Measurements from ENCODE around the gene FTO. TPM values are rescaled to one million over a fixed set of nuclear protein-coding genes. Genes with fewer than 3 reads are reported as not detected.

The FTO gene
- total RNA-seq, 1 donor from 2014 or later: 107 TPM

DNA sequence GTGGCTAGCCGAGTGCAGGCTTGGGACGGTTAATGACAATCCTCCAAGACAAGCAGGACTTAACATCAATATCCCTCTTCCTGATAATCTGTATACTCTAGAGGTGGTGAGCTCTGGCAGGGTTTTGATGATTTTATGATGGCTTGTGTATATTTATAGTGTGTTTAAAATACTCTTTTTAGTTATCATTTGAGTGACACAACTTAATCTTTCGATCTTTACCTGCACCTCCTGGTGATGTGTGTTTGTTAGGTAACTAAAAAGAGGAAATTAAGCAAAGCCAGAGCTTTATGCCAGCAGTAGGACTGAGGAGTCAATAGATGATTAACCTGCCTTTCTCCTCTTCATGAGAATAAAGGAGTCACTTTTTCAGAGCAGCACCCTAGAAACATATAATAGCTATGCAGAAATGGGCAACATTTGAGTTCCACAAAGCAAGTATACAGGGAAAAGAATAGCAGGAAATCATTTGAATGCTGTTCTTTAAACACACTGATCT lies 372.1 kb downstream of the FTO start:
- Mint-ChIP-seq H3K36me3 (ENCODE audit: low read depth) (no peaks in the 10 kb centered on the region), H3K4me3 (no peak overlapping the region), H3K9me3 (no peaks in the 10 kb centered on the region), H3K27ac (ENCODE audit: unreplicated experiment) (no peak overlapping the region), H3K27me3 (ENCODE audit: low read depth) (no peaks in the 10 kb centered on the region), H3K4me1 (peaks cover 21% of the 10 kb centered on the region)
- no peak for DNase-seq (ENCODE audit: low read depth, low spot score)
- TF ChIP-seq, protein P1, sequence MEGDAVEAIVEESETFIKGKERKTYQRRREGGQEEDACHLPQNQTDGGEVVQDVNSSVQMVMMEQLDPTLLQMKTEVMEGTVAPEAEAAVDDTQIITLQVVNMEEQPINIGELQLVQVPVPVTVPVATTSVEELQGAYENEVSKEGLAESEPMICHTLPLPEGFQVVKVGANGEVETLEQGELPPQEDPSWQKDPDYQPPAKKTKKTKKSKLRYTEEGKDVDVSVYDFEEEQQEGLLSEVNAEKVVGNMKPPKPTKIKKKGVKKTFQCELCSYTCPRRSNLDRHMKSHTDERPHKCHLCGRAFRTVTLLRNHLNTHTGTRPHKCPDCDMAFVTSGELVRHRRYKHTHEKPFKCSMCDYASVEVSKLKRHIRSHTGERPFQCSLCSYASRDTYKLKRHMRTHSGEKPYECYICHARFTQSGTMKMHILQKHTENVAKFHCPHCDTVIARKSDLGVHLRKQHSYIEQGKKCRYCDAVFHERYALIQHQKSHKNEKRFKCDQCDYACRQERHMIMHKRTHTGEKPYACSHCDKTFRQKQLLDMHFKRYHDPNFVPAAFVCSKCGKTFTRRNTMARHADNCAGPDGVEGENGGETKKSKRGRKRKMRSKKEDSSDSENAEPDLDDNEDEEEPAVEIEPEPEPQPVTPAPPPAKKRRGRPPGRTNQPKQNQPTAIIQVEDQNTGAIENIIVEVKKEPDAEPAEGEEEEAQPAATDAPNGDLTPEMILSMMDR (conservative IDR thresholded peaks at IDR 0.05): no peak

- H3K27me3 Mint-ChIP-seq (ENCODE audit: low read depth): no peaks in the 10 kb centered on the region
- TF ChIP-seq, protein P1 (conservative IDR thresholded peaks at IDR 0.05): no peak
- no peaks in the 10 kb centered on the region for H3K9me3 Mint-ChIP-seq
- peak overlapping the region; percentile 59 for H3K27ac Mint-ChIP-seq (ENCODE audit: unreplicated experiment)
- H3K4me1 Mint-ChIP-seq: peaks cover 9% of the 10 kb centered on the region
- H3K36me3 Mint-ChIP-seq (ENCODE audit: low read depth): no peaks in the 10 kb centered on the region
- no peak overlapping the region for H3K4me3 Mint-ChIP-seq
- no peak for DNase-seq (ENCODE audit: low read depth, low spot score)
These were observed 373.3 kb downstream of the FTO start for GRCh38 chr16:54077050-54077821.

- Mint-ChIP-seq H3K36me3 (ENCODE audit: low read depth) (peaks cover 2% of the 10 kb centered on the region), H3K9me3 (no peaks in the 10 kb centered on the region), H3K27me3 (ENCODE audit: low read depth) (no peaks in the 10 kb centered on the region), H3K27ac (ENCODE audit: unreplicated experiment) (no peak overlapping the region), H3K4me3 (no peak overlapping the region), H3K4me1 (peaks cover 7% of the 10 kb centered on the region)
- TF ChIP-seq, protein P1 (conservative IDR thresholded peaks at IDR 0.05): no peak
- no peak for DNase-seq (ENCODE audit: low read depth, low spot score)
These were observed 376.6 kb downstream of the FTO start for GRCh38 chr16:54080524-54081008.

DNA sequence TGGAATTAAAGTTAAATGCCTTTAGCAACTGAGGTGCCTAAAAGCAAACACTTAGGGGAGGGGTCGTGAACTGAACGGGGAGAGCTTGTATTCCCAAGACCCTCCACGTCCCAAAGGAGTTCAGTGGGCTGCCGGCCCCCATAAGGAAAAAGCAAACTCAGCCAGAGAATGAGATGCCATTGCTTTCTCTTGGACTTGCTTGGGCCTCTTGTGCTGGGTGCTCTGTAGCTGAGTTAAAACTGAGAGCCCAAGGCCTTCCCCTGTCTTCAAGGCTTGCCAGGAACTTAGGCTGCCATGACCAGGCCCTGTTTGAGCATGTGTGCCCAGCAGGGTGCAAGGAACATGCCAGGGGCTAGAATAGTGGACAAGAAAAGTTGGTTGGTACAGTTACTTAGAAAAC lies 382.8 kb downstream of the FTO start:
- H3K27me3 Mint-ChIP-seq (ENCODE audit: low read depth): no peaks in the 10 kb centered on the region
- peaks cover 7% of the 10 kb centered on the region for H3K36me3 Mint-ChIP-seq (ENCODE audit: low read depth)
- TF ChIP-seq, protein P1 (conservative IDR thresholded peaks at IDR 0.05): no peak
- H3K9me3 Mint-ChIP-seq: peaks cover 2% of the 10 kb centered on the region
- H3K4me1 Mint-ChIP-seq: no peaks in the 10 kb centered on the region
- H3K27ac Mint-ChIP-seq (ENCODE audit: unreplicated experiment): no peak overlapping the region
- H3K4me3 Mint-ChIP-seq: no peak overlapping the region
- DNase-seq (ENCODE audit: low read depth, low spot score): no peak

GRCh38 chr16:54090602-54091001 lies 386.6 kb downstream of the FTO start:
- Mint-ChIP-seq H3K9me3 (peaks cover 2% of the 10 kb centered on the region), H3K36me3 (ENCODE audit: low read depth) (peaks cover 5% of the 10 kb centered on the region), H3K27ac (ENCODE audit: unreplicated experiment) (no peak overlapping the region), H3K4me3 (no peak overlapping the region), H3K4me1 (no peaks in the 10 kb centered on the region), H3K27me3 (ENCODE audit: low read depth) (no peaks in the 10 kb centered on the region)
- DNase-seq (ENCODE audit: low read depth, low spot score): no peak
- TF ChIP-seq, protein P1 (conservative IDR thresholded peaks at IDR 0.05): no peak
